ENCODE data around the gene SYT7. TPM values are rescaled to one million over a fixed set of nuclear protein-coding genes. Genes with fewer than 3 reads are reported as not detected.

The SYT7 gene
- total RNA-seq, 4 donors from 2014 or later = 1.3 to 4.2 (median 1.8) TPM

DNA sequence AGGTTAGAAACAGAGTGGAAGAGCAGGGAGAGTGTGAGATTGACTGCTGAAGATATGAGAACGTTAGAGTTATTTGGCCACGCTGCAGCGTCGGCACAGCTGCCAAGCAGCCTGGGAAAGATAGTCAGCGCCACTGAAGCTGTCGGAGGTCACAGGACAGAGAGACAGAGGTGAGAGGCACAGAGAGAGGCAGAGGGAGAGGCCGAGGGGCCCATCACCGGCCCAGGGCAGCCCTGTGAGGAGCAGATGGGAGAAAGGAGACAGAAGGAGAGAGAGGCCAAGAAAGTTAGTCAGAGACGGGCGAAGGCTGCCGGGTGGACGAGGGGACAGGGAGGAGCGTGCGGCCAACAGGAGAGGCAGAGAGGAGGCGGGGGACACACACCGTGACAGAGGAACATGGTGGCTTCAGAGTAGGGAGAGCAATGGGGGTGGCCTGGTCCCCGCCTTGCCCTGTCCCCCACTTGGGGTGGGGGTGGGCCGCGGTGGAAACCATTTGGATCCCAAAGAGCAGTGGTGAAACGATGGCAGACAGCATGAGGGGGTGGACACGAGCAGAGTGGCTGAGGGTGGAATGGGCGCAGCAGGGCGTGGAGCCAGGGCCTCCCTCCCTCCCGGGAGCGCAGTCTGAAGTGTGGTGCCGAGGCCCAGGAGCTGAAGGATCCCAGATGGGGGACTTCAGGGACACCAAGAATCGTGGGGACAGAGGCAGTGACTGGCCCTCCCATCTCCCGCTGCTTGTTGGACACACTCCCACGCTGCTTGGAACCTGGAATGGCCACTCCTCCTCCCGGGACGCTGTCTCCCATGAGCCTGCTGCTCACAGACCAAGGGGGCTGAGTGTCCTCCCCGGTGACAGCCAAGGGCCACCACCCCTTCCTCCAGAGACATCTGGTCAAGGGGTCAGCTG, 45.7 kb downstream of the SYT7 start:
- Histone ChIP-seq H3K4me1 (peaks cover 0 to 23% (median 0%) of the 10 kb centered on the region in 4 donors), H3K4me3 (no peak overlapping the region), H3K27me3 (peaks cover 0 to 69% (median 0%) of the 10 kb centered on the region in 4 donors), H3K9me3 (no peaks in the 10 kb centered on the region), H3K27ac (replicated peaks in 1 of 4) (no peak overlapping the region), H3K36me3 (no peaks in the 10 kb centered on the region)
- intact Hi-C loops (cut with DNase I) = no loop called here
- no peak for TF ChIP-seq EP300 (IDR thresholded peaks at IDR 0.05)
- no peak for TF ChIP-seq POLR2A (IDR thresholded peaks at IDR 0.05; ENCODE audit: low read depth)
- TF ChIP-seq POLR2AphosphoS5 (IDR thresholded peaks at IDR 0.05) = no peak
- TF ChIP-seq, protein P1, sequence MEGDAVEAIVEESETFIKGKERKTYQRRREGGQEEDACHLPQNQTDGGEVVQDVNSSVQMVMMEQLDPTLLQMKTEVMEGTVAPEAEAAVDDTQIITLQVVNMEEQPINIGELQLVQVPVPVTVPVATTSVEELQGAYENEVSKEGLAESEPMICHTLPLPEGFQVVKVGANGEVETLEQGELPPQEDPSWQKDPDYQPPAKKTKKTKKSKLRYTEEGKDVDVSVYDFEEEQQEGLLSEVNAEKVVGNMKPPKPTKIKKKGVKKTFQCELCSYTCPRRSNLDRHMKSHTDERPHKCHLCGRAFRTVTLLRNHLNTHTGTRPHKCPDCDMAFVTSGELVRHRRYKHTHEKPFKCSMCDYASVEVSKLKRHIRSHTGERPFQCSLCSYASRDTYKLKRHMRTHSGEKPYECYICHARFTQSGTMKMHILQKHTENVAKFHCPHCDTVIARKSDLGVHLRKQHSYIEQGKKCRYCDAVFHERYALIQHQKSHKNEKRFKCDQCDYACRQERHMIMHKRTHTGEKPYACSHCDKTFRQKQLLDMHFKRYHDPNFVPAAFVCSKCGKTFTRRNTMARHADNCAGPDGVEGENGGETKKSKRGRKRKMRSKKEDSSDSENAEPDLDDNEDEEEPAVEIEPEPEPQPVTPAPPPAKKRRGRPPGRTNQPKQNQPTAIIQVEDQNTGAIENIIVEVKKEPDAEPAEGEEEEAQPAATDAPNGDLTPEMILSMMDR (IDR thresholded peaks at IDR 0.05) = no peak
- DNase-seq (ENCODE audit: extremely low spot score) = no peak
- 49% methylated on average over 31 of the region's 32 CpGs for WGBS

DNA sequence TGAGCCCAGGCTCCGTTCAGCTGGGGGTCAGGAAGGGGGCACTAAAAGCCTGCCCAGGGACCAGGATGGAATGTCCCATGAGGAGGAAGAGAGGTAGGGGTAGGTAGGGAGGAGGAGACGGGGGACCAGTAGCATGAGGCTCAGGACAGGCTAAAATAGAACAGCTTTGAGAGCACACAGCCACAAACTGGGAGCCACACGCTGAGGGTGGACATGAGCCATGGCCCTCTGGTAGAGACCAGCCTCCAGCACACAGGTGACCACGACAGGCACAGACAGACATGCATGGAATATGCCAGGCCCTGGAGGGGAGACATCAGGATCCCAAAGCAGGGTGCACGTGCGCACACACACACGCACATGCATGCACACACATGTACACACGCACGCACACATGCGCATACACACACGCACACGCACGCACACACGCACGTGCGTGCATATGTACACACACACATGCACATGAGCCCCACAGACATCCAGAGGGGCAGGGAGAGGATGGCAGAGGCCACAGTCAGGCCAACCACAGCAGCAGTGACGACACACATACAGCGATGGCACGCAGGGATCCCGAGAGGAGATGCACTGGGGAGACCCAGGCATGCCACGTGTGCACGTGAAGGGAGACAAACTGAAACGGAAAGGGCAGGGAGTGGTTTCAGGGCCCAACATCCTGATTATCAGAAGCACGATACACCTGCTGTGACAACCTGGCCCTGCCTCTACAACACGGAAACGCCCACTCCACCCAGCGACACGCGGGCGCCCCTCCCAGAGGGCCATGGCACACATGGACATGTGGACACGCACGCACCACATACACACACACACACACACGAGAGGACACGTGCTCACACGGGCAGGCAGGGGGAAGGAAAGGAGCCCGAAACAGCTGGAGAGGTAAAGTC, 46.6 kb downstream of the SYT7 start:
- Histone ChIP-seq H3K27ac (replicated peaks in 1 of 4) (no peak overlapping the region), H3K4me3 (no peak overlapping the region), H3K36me3 (no peaks in the 10 kb centered on the region), H3K27me3 (peaks cover 0 to 73% (median 0%) of the 10 kb centered on the region in 4 donors), H3K9me3 (no peaks in the 10 kb centered on the region), H3K4me1 (peaks cover 0 to 25% (median 0%) of the 10 kb centered on the region in 4 donors)
- WGBS = 81% methylated on average over 35 of the region's 36 CpGs
- TF ChIP-seq POLR2AphosphoS5 (IDR thresholded peaks at IDR 0.05) (no peak), EP300 (IDR thresholded peaks at IDR 0.05) (no peak), POLR2A (IDR thresholded peaks at IDR 0.05; ENCODE audit: low read depth) (no peak)
- TF ChIP-seq, protein P1 (IDR thresholded peaks at IDR 0.05) = no peak
- intact Hi-C loops (cut with DNase I) = no loop called here
- DNase-seq (ENCODE audit: extremely low spot score) = no peak

GRCh38 chr11:61533401-61533800, 47.5 kb downstream of the SYT7 start:
- Histone ChIP-seq H3K27me3 (peaks cover 0 to 81% (median 0%) of the 10 kb centered on the region in 4 donors), H3K9me3 (no peaks in the 10 kb centered on the region), H3K4me3 (no peak overlapping the region), H3K27ac (replicated peaks in 1 of 4) (no peak overlapping the region), H3K4me1 (peaks cover 0 to 16% (median 0%) of the 10 kb centered on the region in 4 donors), H3K36me3 (no peaks in the 10 kb centered on the region)
- 78% methylated on average over 8 of the region's 8 CpGs for WGBS
- DNase-seq (ENCODE audit: extremely low spot score) = no peak
- intact Hi-C loops (cut with DNase I) = no loop called here
- TF ChIP-seq, protein P1 (IDR thresholded peaks at IDR 0.05) = no peak
- TF ChIP-seq POLR2AphosphoS5 (IDR thresholded peaks at IDR 0.05) = no peak
- TF ChIP-seq POLR2A (IDR thresholded peaks at IDR 0.05; ENCODE audit: low read depth) = no peak
- TF ChIP-seq EP300 (IDR thresholded peaks at IDR 0.05) = no peak

GRCh38 chr11:61533039-61533375, 47.9 kb downstream of the SYT7 start:
- WGBS = 73% methylated on average over 3 of the region's 16 CpGs
- intact Hi-C loops (cut with DNase I) = no loop called here

More at GRCh38 chr11:61533039-61533375, 47.9 kb downstream of the SYT7 start:
- TF ChIP-seq POLR2AphosphoS5 (IDR thresholded peaks at IDR 0.05) (no peak), EP300 (IDR thresholded peaks at IDR 0.05) (no peak), POLR2A (IDR thresholded peaks at IDR 0.05; ENCODE audit: low read depth) (no peak)
- TF ChIP-seq, protein P1 (IDR thresholded peaks at IDR 0.05) = no peak
- H3K36me3 ChIP-seq = no peaks in the 10 kb centered on the region
- no peaks in the 10 kb centered on the region for H3K9me3 ChIP-seq
- H3K27ac ChIP-seq (replicated peaks in 1 of 4) = no peak overlapping the region
- peaks cover 0 to 81% (median 0%) of the 10 kb centered on the region in 4 donors for H3K27me3 ChIP-seq
- no peak overlapping the region for H3K4me3 ChIP-seq
- peaks cover 0 to 16% (median 0%) of the 10 kb centered on the region in 4 donors for H3K4me1 ChIP-seq
- DNase-seq (ENCODE audit: extremely low spot score) = no peak

Measured in esophagus muscularis mucosa (tissue), 4 donors.